NCI-H345 treated with DMSO at 0.1 percent for 48 hours (cell line): ENCODE data around the gene STX18.
"Not testable (repeated sequence)": the region's sequence is repeated elsewhere in the genome, so short reads cannot be mapped to it uniquely, and the experiment has no call there.

Experiments used
- DNase-seq: peaks from one replicate; lab custom pipeline; 2025; ENCODE audit not compliant: unreplicated experiment; lab: John Stamatoyannopoulos, UW

STX18 gene

DNA sequence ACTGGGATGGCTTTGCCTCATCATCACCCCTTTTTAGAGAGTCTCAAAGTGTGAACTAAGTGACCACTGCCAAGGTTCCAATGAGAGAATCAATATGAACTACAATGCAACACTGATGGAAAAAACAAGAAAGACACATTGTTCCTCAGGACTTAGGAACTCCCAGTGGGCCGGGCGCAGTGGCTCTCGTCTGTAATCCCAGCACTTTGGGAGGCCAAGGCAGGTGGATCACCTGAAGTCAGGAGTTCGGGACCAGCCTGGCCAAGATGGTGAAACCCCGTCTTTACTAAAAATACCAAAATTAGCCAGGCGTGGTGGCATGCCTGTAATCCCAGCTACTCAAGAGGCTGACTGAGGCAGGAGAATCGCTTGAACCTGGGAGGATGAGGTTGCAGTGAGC, 119.7 kb downstream of the STX18 start:
- not testable (repeated sequence) for DNase-seq

DNA sequence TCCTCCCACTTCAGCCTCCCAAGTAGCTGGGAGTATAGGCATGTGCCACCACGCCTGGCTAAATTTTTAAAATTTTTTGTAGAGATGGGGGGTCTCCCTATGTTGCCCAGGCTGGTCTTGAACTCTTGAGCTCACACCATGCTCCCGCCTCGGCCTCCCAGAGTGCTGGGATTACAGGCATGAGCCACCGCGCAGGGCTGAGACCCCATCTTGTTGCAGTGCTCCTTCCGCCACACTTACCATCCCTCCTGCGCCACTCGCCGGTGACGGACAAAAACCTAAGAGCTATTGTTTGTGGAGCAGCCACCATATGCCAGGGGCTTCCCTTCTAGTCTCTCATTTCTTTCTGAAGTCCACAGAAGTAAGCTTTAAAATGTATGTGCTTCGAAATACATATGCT, 120.5 kb downstream of the STX18 start:
- no peak for DNase-seq

DNA sequence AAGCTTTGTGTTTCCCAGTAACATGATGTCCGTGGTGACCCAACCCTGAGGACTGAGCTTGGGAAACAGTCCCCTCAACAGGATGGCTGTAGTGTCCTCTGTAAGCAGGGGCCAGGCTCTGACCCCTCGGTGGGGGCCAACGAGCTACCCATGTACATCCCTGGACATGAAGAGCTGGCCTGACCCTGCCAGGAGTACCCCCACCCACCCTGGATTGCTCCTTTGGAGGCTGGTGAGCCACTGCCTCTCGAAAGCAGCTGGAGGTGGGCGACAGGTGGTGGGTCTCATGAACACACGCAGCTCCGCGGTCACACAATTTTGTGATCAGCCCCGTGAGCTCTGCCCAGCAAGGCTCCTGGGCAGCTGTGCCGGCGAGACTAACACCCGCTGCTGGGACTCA, 121.4 kb downstream of the STX18 start:
- no peak for DNase-seq

DNA sequence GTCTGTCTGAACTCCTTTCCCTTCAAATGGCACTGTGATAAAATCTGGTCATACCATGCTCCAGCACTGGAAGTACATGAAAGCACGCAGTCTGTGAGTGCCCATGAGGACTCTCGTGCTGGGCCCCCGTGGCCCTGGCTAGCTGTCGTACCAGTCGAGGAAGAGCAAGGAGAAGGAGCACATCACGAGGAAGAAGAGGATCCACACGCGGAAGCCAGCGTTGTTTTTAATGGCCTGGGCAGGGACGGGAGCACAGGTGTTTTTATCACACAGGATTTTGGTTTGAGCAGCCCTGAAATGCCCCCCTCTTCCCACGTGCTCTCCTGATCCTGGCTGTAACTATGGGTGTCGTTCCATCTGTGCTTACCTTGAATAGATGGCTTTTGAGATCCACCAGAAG, 122.0 kb downstream of the STX18 start:
- no peak for DNase-seq

DNA sequence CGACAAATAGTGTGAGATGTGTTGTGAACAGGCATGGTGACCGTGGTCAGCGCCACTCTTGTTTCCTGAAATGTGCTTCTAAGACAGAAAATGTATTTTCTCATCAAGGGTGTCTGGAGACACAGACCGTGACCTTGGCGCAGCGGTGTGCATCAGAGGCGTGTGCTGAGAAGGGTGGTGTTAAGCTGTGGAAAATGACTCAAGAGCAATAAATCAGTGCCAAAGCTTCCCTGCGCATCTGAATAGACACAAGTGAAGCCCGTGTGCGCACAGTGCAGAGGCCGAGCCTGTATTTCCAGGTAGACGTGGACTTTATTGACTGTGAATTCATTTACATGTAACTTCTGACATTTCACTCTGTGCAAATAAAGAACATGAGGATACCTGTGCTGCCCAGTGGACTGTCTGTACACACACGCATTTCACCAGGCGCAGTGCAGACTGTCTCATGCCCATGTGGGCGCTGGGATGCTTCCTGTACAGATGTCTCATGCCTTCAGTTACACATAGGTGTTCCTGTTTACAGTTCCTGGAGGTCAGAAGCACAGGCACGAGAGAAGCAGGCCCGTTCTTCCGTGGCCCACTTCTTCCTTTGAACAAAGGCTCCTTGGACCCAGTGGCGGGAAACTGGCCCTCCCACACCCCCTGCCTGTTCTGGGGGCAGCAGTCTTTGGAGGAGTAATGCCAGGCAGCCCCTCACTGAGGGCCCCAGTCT, 123.0 kb downstream of the STX18 start:
- DNase-seq = no peak

DNA sequence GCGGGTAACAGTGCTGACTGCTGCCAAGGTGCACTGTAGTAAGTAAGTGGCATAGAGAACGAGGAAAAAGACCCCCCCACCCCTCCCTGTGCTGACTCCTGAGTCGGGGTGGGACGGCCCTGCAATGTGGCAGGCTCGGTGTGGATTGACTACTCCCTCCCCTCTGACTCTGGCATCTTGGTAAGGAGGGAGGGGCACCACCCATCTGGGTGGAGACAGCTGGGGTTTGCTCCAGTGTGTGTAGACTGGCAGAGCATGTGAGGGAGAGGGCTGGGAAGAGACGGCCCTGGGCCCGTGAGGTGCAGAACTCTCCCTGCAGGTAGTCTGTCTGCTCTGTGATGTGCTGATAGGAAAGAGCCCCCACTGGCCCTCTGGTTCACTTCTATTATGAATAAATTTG, 124.0 kb downstream of the STX18 start:
- no peak for DNase-seq

DNA sequence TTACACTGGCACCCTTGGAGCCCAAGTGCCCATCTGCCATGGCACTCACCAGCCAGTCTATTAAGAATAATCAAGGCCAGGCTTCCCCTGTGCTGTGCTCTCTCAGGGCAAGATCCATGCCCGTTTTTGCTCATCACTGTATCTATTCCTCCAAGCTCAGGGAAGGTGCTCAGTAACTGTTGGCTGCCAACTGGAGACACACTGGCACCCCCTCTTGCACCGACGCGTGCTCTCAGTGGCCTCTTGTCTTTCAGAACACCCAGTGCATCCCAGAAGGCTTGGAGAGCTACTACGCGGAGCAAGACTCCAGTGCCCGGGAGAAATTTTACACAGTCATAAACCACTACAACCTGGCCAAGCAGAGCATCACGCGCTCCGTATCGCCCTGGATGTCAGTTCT, 124.9 kb downstream of the STX18 start:
- DNase-seq = no peak

DNA sequence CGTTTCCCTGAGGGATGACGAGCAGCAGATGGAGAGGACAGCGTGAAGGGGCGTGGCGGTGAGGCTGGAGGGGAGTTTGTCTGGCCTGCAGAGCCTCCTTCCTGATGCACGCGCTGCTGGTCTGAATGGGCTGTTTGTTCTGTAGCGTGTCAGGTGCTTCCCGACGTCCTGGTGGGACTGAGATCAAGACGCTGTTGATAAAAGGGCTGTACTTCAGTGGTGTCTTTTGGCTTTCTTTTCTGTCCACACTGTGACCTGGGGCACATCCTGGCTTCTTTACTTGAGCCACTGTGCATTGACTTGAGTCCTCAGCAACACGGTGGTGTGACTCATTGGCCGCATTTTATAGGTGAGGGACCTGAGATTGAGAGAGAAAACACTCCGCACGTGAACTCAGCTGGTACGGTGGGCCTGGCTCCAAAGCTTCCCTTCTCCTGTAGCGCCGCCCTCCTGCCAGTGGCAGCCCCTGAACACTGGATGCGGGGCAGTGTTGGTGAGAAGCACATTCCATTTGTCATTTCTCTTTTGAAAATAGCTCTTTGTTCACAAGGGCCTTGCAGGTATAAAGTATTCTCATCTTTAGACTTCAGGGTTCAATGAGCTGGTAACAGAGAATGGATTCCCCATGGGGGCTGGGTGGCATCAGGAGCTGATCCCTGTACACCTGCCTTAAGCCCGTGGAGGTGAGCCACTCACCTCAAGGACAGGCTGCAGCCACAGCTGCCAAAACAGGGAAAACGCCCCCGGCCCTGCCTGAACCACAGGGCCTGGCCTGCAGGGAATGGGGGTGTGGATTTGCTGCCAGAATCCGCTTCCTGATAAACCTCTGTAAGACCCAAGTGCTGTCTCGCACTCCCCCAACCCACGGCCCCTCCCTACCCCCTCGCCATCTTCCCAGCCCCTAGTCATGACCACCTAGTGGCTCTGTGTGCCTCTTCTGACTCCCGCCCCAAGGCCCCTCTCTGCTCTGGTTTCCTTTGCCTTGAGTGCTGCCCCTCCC, 125.7 kb downstream of the STX18 start:
- no peak for DNase-seq

DNA sequence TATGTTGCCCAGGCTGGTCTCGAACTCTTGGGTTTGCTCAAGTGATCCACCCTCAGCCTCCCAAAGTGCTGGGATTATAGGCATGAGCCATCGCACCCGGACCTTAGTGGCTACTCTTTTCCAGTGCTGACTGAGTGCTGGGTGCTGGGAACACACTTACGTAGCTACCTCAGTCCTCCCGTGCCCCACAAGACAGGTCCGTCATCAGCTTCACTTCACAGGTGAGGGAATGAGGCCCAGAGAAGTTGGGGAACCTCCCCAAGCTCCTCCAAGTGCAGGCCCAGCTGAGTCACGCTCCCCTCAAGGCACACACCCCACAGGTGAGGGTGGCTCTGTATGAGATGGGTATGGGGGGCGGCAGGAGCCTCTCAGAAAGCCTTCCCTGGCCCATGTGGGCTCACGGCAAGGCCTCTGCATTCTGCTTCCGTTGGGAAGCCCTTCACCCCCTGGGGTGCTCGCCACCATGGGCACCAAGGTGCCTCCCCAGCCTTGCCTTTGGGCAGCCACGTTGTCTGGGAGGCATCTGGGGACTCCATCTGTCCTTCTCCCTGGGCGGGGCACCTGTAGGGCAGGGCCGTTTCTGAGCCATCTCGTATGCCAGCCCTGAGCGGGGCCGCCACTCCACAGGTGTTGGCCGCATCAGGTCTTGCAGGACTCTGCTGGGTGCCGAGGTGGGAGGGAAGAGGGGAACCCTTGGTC, 126.6 kb downstream of the STX18 start:
- DNase-seq = no peak

DNA sequence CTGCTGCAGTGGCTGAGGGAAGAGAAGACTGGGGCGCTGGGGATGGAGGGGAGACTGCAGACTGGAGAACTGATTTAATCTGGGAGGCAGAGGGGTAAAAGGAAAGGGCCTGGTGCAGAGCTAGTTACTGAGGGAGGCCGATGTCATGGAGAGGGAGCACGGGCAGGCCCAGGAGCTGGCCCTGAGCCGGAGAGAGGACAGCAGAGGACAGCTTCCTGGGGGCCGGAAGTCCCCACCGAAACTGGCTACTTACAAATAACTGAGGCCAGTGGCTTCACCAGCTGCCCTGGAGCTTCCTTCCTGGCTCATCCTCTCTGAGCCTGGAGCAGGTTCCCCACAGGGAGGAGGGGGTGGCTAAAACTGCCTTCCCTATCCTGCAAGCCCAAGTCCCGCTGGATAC, 128.0 kb downstream of the STX18 start:
- DNase-seq = no peak

DNA sequence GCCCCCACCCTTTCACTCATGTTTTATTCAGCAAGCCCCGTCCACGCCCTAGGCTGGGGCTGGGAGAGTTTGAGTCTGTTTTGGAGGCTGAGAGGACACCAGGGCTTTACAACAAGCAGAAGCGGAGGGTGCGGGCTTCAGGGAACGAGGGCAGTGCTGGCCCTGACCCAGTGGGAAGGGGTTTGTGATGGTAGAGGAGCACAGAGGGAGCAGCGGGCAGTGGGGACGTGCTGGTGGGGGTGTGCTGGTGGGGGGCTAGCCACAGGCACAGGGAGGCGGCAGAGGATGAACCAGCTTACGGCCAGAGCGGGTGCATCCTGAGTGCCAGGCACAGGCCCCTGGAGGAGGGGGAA, 128.5 kb downstream of the STX18 start:
- no peak for DNase-seq

DNA sequence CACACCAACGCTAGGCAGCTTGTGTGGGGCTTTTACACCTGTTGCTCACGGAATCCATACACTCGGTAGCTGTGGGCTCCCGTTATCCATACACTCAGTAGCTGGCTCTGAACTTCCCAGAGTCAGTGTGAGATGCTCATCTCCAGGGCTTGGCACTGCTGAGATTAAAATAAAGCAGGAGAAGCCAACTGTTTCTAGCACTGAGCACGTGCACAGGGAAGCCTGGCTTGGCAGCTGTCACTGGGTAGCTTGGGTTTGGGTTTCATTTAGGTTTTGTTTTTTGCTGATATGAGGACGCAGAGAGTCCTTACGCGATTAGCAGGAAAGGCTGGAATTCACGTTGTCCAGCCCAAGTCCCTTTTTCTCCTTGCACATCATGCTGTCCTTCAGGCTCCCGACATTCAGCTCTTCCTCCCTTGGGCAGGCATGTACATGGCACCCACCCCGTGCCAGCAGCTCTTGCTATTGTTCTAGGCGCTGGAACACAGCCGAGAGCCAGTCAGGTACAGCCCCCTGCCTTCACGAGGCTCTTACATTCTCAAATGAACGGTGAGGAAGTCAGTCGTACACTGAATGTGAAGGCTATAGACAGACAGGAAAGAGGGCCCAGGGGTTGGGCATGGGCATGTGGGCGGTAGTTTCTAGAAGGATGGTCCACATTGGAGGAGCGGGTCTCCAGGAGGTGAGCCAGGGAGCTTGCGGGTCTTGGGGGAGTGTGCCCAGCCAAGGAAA, 129.0 kb downstream of the STX18 start:
- DNase-seq = no peak

DNA sequence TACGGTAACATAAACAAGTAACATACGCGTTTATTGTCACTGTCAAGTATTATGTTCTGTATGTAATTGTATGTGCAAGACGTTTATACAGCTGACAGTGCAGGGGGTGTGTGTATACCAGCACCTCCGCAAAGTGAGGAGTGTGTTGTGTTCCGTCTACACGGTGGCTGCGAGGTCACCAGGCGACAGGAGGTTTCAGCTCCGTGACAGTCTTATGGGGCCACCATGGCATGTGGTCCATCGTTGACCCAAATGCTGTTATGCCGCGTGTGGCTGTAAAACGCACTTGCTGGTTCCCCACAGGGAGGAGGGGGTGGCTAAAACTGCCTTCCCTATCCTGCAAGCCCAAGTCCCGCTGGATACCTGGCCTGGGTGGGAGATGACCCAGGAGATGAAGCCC, 129.9 kb downstream of the STX18 start:
- no peak for DNase-seq

DNA sequence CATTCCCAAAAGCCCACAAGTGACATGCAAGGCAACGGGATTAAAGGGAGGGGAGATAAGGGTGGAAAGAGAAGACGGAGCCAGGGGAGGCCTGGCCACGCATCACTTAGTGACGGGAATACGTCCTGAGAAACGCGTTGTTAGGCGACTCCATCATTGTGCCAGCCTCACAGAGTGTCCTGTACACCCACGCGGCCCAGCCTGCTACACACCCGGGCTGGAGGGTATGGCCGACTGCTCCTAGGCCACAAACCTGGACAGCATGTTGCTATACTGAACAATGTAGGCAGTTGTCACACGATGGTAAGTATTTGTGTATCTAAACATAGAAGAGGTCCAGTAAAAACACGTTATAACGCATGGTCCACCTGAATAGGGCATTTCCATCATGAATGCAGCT, 131.6 kb downstream of the STX18 start:
- DNase-seq = no peak

DNA sequence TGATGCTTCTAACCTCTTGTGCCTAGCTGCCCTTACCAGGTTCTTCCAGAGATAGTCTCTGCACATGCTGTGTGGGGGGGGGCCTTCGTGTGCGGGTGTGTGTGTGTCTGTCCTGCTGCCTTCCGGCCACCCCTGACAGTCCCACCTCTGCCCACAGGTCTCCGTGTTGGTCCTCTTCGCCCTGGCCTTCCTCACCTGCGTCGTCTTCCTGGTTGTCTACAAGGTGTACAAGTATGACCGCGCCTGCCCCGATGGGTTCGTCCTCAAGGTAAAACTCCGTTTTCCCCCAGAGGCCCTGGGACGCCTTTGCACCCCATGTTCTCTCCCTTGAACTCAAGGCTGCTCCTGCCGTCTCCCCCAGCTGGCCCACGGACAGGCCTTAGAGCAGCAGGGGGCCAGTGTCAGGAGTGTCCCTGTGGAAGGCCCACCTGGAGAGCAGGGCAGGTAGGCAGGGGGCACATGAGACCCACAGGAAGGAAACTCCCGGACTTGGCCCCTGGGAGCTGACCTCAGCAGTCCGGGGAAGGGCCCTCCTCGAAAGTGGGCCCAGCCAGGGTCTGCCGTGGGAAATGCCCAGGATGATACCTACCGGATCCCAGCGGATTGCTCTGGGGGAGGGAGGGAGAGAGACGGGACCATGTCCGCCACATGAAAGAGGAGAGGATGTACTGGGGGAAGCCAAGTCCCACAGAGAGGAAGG, 132.3 kb downstream of the STX18 start:
- DNase-seq = no peak

DNA sequence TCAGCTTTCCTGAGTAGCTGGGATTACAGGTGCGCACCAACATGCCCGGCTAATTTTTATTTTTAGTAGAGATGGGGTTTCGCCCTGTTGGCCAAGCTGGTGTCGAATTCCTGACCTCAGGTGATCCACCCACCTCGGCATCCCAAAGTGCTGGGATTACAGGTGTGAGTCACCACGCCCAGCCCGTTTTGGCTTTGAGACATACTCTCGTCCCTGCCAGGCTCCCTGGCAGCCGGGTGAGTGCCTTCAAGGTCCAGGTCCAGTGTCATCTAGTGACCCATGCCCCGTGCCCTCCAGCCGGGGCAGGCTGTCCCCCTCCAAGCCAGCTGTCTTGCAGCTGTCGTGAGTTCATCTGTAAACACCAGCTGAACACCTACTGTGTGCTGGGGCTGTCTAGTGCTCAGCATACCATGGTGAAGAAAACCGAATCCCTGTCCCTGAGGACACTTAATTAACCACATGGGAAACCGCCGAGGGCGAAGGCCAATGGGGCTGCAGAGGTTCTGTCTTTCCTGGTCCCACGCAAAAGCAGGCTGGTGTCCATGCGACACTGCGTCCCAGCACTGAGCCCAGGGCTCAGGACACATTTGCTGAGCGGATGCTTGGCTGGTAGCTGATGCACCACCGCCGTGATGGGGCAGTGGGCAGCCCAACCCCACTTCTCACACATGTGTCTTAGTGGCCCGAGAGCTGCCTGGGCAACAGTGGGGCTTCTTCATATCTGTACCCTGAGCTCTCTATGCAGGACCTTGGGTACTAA, 133.1 kb downstream of the STX18 start:
- DNase-seq = no peak

DNA sequence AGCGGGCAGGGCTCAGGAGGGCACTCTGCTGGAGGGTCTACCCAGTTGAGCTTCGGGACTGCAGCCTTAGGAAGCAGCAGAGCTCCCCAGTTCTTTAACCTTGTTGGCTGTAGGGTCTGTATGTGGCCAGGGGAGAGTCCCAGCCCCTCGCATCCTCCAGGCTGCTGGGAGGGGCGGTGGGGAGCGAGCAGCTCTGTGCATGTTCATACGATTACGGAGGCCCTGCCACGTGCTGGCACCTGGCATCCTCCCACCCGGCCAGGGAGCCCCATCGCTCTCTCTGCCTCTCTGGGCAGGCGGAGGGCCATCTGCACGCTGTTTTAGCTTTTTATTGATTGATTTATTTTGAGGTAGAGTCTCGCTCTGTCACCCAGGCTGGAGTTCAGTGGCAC, 133.7 kb downstream of the STX18 start:
- DNase-seq = no peak

DNA sequence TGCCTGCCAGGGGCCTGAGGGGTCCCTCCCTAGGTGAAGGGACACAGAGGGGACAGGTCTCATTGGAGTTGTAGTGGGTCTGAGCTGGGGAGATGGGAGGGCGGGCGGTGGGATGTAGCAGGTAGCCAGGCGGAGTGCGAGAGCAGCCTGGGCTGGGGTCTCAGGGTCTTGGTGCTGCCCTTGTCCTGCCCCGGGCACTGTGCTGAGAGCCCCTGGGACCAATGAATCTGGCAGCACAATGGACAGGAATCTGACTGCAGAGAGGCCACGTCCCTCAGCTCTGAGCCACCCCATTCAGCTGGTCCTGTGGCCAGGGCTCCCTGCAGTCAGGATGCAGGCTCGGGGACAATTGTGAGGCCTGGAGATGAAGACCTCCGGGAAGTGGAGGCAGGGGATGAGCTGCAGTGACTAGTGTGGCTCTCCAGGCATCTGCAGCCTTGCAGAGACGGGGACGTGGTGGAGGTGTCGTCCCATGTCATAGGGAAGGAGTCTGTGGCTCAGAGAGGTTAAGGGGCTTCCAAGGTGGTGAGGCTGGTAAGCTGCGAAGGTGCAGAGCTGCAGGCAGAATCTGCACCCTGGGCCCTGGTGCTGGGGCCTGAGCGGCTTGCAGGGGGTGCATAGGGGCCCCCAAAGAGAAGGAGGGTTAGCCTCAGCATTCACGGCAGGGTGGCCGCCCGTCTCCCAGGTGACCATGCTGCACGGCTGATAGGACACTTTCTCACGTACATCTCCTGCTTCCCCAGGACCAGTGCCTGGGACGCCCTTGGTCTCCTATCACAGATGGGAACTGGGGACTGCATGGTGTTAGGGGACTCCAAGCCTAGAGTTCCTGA, 134.3 kb downstream of the STX18 start:
- DNase-seq = no peak
